Measurements from ENCODE around the gene ARPC5. TPM values are rescaled to one million over a fixed set of nuclear protein-coding genes. Genes with fewer than 3 reads are reported as not detected.

The ARPC5 gene
- total RNA-seq, 1 donor from 2014 or later = 193 TPM

DNA sequence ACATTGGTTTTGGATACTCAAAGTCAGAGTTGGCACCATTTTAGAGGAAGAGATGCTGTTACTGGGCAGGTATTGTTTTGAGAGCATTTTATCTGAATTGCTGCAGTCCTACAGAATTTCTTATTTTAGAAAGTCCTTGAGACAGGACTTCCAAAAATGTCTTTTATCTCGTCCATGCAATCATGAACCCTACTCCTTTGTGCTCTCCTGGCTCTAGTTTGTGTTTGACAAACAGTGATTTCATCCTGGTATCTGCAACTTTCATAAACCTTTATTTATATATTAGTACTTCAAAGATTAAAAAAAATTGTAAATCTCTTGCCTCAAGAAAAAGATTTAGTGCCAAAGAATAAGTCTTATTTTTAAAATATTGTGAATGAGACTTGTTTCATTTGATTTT lies 4.6 kb upstream of the ARPC5 start:
- no peak overlapping the region for H3K4me3 Mint-ChIP-seq
- ChIA-PET CTCF (no interaction called here), POLR2A (no interaction called here)
- H3K4me1 Mint-ChIP-seq = peaks cover 11% of the 10 kb centered on the region
- no peak overlapping the region for H3K27ac Mint-ChIP-seq
- intact Hi-C loops (cut with micrococcal nuclease) = loop anchor here (5.0 kb wide), 1 partner anchor 853 kb away; the partner anchor contains the start of gene NPL
- no peaks in the 10 kb centered on the region for H3K9me3 Mint-ChIP-seq
- H3K27me3 Mint-ChIP-seq = no peaks in the 10 kb centered on the region
- H3K36me3 Mint-ChIP-seq (ENCODE audit: low read depth) = peaks cover 7% of the 10 kb centered on the region
- no peak for TF ChIP-seq CTCF (IDR thresholded peaks at IDR 0.05)
- ATAC-seq (ENCODE audit: low read depth) = no peak
- DNase-seq = no peak

- H3K4me1 Mint-ChIP-seq = peaks cover 22% of the 10 kb centered on the region
- POLR2A ChIA-PET = interaction anchor here (1.2 kb wide), 1 partner anchor 254 kb away, joined by 4 read pairs; no protein-coding TSS in a partner anchor
- CTCF ChIA-PET = no interaction called here
Observed at GRCh38 chr1:183638649-183639387, 3.2 kb upstream of the ARPC5 start.

GRCh38 chr1:183636783-183637182 lies 1.2 kb upstream of the ARPC5 start:
- ATAC-seq (ENCODE audit: low read depth) (no peak), DNase-seq (no peak)
- Mint-ChIP-seq H3K36me3 (ENCODE audit: low read depth) (peaks cover 24% of the 10 kb centered on the region), H3K4me3 (peak overlapping the region; percentile 100), H3K27me3 (no peaks in the 10 kb centered on the region), H3K9me3 (no peaks in the 10 kb centered on the region), H3K4me1 (peaks cover 41% of the 10 kb centered on the region), H3K27ac (no peak overlapping the region)
- POLR2A ChIA-PET = interaction anchor here (0.6 kb wide), 1 partner anchor 283 kb away, joined by 3 read pairs; no protein-coding TSS in a partner anchor
- CTCF ChIA-PET = no interaction called here
- TF ChIP-seq CTCF (IDR thresholded peaks at IDR 0.05) = no peak
- intact Hi-C loops (cut with micrococcal nuclease) = loop anchor here (1.0 to 10.0 kb wide), 3 partner anchors 280 to 1408 kb away; partner anchors contain the start of gene RNF2

More at GRCh38 chr1:183638649-183639387, 3.2 kb upstream of the ARPC5 start:
- Mint-ChIP-seq H3K27ac (no peak overlapping the region), H3K27me3 (no peaks in the 10 kb centered on the region), H3K9me3 (no peaks in the 10 kb centered on the region), H3K36me3 (ENCODE audit: low read depth) (peaks cover 9% of the 10 kb centered on the region), H3K4me3 (no peak overlapping the region)
- TF ChIP-seq CTCF (IDR thresholded peaks at IDR 0.05) = no peak
- intact Hi-C loops (cut with micrococcal nuclease) = loop anchor here (10.0 kb wide), 2 partner anchors 1064 to 1406 kb away; partner anchors contain the start of gene RNF2
- DNase-seq (no peak), ATAC-seq (ENCODE audit: low read depth) (no peak)

GRCh38 chr1:183636334-183636682 lies 725 bp upstream of the ARPC5 start:
- Mint-ChIP-seq H3K4me1 (peaks cover 44% of the 10 kb centered on the region), H3K27me3 (no peaks in the 10 kb centered on the region), H3K4me3 (peak overlapping the region; percentile 100), H3K36me3 (ENCODE audit: low read depth) (peaks cover 26% of the 10 kb centered on the region), H3K27ac (peak overlapping the region; percentile 100), H3K9me3 (no peaks in the 10 kb centered on the region)
- POLR2A ChIA-PET = interaction anchor here (0.6 to 3.3 kb wide), 11 partner anchors 27 to 279 kb away, joined by 3 to 47 read pairs (median 4); partner anchors contain the start of gene NCF2
- DNase-seq = no peak
- intact Hi-C loops (cut with micrococcal nuclease) = loop anchor here (1.0 to 10.0 kb wide), 3 partner anchors 280 to 1408 kb away; partner anchors contain the start of gene RNF2
- ATAC-seq (ENCODE audit: low read depth) = no peak
- CTCF ChIA-PET = interaction anchor here (0.6 kb wide), 1 partner anchor 280 kb away, joined by 3 read pairs; no protein-coding TSS in a partner anchor
- no peak for TF ChIP-seq CTCF (IDR thresholded peaks at IDR 0.05)

DNA sequence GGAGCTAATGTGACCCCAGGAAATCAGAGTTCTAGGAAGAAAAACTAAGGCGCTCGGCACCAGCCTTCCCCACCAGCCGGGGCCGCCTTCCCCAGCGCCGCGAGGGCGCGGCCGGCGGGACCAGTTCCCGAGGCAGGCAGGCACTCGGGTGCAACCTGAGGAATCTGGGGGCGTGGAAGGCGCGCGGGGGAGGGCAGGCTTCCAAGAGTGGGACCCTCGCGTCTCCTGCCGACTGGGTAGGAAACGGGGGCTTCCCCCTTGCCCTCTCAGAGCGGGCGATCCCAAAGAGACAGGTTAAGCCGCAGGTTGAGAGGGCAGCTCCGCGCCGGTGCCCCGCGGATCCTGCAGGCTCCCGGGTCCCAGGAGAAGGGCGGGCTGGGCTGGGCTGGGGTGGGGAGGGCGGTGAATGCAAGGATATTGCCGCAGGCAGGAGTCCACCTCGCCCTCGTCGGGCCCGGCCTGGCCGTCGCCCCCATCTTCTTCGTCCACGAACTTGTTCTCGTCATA lies 431 bp downstream of the ARPC5 start:
- Mint-ChIP-seq H3K4me1 (peaks cover 50% of the 10 kb centered on the region), H3K4me3 (peak overlapping the region; percentile 100), H3K9me3 (no peaks in the 10 kb centered on the region), H3K27me3 (no peaks in the 10 kb centered on the region), H3K27ac (peak overlapping the region; percentile 100), H3K36me3 (ENCODE audit: low read depth) (peaks cover 36% of the 10 kb centered on the region)
- intact Hi-C loops (cut with micrococcal nuclease) = loop anchor here (1.0 to 10.0 kb wide), 6 partner anchors 163 to 1410 kb away; partner anchors contain the start of genes LAMC1, RNF2, SMG7 and TSEN15
- DNase-seq (peak; percentile 37), ATAC-seq (ENCODE audit: low read depth) (peak; percentile 7)
- no peak for TF ChIP-seq CTCF (IDR thresholded peaks at IDR 0.05)
- ChIA-PET CTCF (interaction anchor here (1.7 to 2.6 kb wide), 2 partner anchors 50 to 281 kb away, joined by 5 to 7 read pairs; no protein-coding TSS in a partner anchor), POLR2A (interaction anchor here (0.6 to 3.3 kb wide), 17 partner anchors 13 to 1117 kb away, joined by 4 to 47 read pairs (median 6); partner anchors contain the start of genes NCF2, SMG7 and TSEN15)

Data from activated B cell treated with CpG ODN at 0.5 μM for 24 hours (primary cell).